GM10266 (cell line): Measurements from ENCODE around the gene WAC.

Source experiments
- DNase-seq: peaks from one replicate; pipeline ENCODE4 v3.0.0; 2012; ENCODE audit errors: extremely low spot score
- CTCF ChIP-seq: IDR thresholded peaks from 2 replicates; pipeline ENCODE4 v1.5.1; 2012; ENCODE audit warnings: mild to moderate bottlenecking, low read depth; ENCODE audit not compliant: control insufficient read depth, insufficient read depth; ENCODE audit errors: missing control alignments

The WAC gene

GRCh38 chr10:28612877-28613276 lies 80.0 kb downstream of the WAC start:
- no peak for TF ChIP-seq CTCF
- no peak for DNase-seq

- TF ChIP-seq CTCF, result no peak
- DNase-seq, result no peak
These were observed 83.6 kb downstream of the WAC start for GRCh38 chr10:28616514-28616913.

DNA sequence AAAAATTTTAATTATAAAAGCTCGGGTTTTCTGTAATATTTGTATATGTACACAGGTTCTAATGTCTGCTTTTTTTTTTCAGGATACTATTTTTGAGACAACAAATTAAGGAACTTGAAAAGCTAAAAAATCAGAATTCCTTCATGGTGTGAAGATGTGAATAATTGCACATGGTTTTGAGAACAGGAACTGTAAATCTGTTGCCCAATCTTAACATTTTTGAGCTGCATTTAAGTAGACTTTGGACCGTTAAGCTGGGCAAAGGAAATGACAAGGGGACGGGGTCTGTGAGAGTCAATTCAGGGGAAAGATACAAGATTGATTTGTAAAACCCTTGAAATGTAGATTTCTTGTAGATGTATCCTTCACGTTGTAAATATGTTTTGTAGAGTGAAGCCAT lies 86.5 kb downstream of the WAC start:
- DNase-seq, result no peak
- no peak for TF ChIP-seq CTCF

DNA sequence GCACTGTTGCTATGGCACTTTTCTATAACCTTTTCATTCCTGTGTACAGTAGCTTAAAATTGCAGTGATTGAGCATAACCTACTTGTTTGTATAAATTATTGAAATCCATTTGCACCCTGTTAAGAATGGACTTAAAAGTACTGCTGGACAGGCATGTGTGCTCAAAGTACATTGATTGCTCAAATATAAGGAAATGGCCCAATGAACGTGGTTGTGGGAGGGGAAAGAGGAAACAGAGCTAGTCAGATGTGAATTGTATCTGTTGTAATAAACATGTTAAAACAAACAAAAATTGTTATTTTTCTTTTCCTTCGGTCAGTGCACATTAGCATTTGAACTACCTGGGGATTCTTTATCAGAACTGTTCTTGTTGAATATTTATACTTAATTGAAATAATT lies 87.3 kb downstream of the WAC start:
- TF ChIP-seq CTCF, result no peak
- no peak for DNase-seq

GRCh38 chr10:28623483-28623882 lies 90.6 kb downstream of the WAC start:
- TF ChIP-seq CTCF, result no peak
- no peak for DNase-seq

DNA sequence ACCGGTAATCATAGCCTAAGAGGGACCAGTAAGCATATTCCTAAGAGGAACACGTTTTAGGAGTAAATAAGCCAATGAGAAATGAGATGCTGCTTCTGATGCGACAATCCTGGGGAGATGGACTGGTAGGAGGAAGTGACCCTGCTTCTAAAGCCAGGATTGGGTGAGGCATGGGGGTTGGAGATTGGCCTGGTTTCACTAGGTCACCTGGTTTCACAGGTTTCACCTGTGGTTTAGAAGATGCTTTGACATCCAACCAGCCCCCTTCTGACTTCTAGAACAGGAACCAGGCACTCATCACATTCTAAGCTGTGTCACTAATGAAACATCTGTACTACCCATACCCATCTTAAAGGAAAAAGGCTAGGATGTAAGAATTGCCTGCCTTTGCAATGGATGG lies 91.4 kb downstream of the WAC start:
- DNase-seq, result no peak
- no peak for TF ChIP-seq CTCF

DNA sequence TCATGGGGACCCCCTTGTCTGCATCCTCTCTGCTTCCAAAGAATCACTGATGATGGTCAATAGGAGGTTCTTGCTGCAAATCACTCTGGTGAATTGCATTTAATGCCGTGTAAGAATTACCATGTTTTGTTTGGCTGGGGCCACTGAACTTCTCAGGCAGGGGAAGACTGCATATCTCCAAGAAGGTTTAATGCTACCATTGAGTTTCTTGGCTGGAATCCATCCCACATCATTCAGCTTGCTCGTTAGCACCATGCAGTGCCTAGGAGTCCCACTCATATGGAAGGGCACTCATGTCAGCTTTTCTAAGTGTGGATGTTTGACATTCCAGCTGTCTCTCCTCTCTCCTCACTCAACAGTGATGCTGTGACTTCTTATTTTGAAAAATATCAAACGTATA lies 94.2 kb downstream of the WAC start:
- DNase-seq, result no peak
- TF ChIP-seq CTCF, result no peak
